Epithelial cell of esophagus (primary cell): Measurements from ENCODE around the gene UBE2V1.

ENCODE experiments used
- DNase-seq: peaks from one replicate; pipeline ENCODE4 v3.0.0; 2010; ENCODE audit warnings: low read depth
- H3K4me3 ChIP-seq: 2 replicates; pipeline ENCODE4 v1.5.1; 2011; ENCODE audit warnings: mild to moderate bottlenecking, low read length, control low read depth
- TF ChIP-seq, protein P1 (sequence below): IDR thresholded peaks from 2 replicates; pipeline ENCODE4 v1.5.1; 2011; ENCODE audit warnings: low read depth, mild to moderate bottlenecking, low read length, control low read depth, inconsistent platforms; ENCODE audit not compliant: insufficient read depth; ENCODE audit errors: missing control alignments

Gene UBE2V1

DNA sequence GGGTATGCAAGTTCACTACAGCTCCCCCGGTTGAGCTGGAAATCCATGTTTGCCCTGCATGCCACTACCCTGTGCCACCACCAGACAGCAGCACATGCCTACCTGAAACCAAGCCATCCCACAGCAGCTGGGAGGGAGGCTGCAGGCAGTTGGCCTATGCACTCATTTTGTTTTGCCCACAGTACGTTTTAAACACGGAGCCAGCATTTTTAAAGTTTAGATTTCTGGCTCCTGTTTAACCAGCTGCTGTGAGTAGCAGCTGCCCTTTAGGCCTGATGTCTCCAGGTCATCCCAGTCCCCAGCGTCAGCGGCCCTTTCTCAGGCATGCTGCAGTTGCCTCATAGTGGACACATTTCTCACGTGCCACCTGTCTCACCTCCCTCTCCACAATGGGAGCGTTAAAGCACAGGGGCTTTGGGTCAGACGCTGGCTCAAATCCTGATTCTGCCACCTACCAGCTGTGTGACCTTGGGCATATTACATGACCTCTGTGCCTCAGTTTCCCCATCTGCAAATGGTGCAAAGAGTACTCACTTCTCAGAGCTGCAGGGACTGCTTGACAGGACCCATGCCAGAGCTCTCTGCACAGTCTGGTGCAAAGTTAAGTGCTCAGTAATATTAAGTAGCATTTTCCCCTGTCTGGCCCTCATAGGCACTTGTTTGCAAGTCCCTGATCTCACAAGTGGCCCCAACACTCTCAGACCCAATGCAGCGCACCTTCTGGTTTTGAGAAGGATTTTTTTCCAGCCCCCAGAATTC is 8.2 kb upstream of the UBE2V1 start:
- TF ChIP-seq, protein P1, sequence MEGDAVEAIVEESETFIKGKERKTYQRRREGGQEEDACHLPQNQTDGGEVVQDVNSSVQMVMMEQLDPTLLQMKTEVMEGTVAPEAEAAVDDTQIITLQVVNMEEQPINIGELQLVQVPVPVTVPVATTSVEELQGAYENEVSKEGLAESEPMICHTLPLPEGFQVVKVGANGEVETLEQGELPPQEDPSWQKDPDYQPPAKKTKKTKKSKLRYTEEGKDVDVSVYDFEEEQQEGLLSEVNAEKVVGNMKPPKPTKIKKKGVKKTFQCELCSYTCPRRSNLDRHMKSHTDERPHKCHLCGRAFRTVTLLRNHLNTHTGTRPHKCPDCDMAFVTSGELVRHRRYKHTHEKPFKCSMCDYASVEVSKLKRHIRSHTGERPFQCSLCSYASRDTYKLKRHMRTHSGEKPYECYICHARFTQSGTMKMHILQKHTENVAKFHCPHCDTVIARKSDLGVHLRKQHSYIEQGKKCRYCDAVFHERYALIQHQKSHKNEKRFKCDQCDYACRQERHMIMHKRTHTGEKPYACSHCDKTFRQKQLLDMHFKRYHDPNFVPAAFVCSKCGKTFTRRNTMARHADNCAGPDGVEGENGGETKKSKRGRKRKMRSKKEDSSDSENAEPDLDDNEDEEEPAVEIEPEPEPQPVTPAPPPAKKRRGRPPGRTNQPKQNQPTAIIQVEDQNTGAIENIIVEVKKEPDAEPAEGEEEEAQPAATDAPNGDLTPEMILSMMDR, result peak; percentile 99
- no peak overlapping the region for H3K4me3 ChIP-seq
- DNase-seq, result peak; percentile 78

DNA sequence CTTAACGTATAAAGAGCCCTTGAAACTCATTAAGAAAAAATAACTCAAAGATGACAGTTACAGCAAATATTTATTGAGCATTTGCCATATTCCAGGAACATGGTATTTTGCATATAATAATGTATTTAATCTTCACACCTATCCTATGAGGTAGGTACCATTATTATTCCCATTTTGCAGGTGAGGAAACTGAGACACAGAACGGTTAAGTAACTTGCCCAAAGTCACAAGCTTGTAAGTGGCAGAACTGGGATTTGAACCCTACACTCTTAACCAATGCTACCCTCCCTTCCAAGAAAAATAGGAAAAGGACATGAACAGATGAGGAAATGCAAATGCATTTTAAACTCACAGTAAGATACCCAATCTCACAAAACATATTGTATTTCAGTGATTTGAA is 5.3 kb upstream of the UBE2V1 start:
- DNase-seq, result no peak
- H3K4me3 ChIP-seq, result no peak overlapping the region
- TF ChIP-seq, protein P1, result no peak

DNA sequence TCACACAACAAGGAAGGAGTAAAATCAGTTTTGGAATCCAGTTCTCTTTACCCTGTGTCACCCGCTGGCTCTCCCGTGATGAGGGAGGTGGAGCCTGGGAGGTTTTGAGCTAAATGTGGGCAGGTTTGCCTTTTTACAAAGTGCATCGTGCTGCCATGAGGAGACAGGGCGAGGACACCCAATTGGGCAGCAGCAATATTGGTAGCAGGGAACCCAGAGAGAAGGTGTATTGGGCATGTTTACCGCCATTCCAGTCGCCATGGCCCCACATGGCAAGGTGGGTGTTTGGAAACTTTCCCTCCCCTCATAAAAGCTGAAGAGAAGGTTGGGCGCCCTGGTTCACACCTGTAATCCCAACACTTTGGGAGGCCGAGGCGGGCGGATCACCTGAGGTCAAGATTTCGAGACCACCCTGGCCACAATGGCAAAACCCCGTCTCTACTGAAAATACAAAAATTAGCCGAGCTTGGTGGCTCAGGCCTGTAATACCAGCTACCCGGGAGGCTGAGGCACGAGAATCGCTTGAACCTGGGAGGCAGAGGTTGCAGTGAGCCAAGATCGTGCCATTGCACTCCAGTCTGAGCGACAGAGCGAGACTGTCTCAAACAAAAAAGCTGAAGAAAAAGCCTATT is 3.5 kb upstream of the UBE2V1 start:
- no peak for DNase-seq
- TF ChIP-seq, protein P1, result no peak
- H3K4me3 ChIP-seq, result peak overlapping the region; percentile 57

DNA sequence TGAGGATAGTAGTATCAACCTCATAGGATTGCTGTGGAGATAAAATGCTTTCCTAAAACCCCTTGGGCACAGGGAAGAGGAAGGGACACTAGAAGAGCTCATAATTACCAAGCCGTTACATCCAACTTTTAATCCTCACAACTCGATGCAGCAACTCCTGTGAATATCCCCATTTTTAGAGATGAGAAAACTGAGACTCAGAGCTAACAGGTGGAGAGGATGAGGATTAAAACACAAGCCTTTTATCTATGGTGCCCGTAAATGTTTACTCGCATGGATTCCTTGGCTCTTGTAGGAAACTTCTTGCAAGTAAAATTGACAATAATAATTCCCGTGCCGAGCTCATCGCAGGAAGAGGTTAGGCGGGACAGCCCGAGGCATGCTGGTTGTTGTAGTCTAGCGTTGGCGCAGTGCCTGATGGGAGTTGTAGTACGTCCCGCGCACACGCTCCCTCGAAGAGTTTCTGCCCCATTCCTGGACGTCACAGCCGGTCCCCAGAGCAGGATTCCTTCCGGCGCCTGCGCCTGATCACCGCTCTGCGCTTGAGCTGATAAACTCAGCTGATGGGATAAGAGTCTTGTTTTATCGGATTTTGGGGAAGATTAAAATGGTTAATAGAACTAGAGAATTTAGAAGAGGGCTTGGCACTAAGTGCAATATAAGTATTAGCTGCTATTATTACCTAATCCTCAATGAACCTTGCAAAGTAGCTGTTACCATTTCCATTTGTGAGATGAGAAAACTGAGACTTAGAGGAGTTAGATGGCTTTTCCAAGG is 2.8 kb upstream of the UBE2V1 start:
- H3K4me3 ChIP-seq, result peak overlapping the region; percentile 57
- TF ChIP-seq, protein P1, result no peak
- peak; percentile 97 for DNase-seq

DNA sequence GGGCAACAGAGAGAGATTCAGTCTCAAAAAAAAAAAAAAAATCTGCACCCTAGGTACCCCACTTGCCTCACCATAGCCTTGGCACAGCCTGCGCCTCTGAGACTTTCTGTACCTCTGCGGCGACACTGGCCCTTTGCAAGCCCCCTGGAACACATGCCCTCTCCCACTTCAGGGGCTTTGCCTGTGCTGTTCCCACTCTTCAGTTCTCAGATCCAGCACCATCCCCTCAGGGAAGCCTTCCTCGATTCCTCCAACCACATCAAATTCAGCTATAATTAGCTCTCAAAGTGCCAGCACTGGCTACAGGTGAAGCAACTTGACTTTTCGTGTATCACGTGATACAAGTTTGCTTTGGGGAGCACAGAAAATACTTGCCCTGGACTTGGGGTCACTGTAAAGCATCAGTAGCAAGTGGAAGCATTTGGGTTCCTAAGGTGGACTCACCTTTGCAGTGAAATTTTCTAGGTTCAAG is 2.1 kb upstream of the UBE2V1 start:
- peak overlapping the region; percentile 57 for H3K4me3 ChIP-seq
- DNase-seq, result no peak
- TF ChIP-seq, protein P1, result no peak

DNA sequence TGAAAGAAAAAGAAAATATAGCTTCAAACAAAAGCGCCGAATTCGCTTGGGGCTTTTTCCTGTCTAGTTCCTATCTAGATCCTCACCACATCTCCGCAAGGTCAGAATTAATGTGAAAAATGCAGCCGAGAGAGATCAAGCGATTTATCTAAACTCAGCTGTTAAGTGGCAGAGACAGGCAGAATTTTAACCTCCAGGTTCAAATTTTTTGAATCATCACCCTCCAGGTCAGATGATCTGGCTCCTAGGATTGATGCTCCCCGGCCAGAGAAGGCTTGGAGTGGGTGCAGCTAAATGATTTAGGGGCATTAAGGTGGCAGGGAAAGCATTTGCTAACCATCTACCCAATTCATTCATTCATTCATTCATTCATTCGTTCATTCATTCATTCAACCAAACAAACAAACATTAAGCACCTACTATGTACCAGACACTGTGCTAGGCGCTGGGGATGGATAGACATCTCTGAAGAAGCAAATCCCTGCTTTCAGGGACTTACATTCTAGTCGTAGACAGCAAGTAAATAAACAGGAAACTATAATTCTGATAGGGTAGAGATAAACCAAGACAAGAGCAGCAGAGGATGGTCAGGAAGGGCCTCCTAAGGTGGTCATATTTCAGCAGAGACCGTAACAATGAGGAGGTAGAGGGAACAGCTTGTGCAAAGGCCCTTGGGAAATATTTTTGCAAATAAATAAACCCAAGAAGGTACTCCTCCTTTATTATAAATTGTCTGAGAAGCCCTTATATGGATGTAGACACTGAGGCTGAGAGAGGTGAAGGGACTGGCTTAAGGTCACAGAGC is 672 bp upstream of the UBE2V1 start:
- peak overlapping the region; percentile 95 for H3K4me3 ChIP-seq
- DNase-seq, result no peak
- TF ChIP-seq, protein P1, result no peak
